Spinal cord (tissue), 10 donors: ENCODE measurements around the gene RAD51B. TPM values are rescaled to one million over a fixed set of nuclear protein-coding genes. Genes with fewer than 3 reads are reported as not detected.

Source experiments
- DNase-seq, 6 donors: peaks; one replicate each; pipeline versions ENCODE4 v3.0.0 to v3.0.0-alpha.2; 2013 to 2015; ENCODE audit warnings: low spot score in 6 of 6, low read depth in 4 of 6
- H3K27ac ChIP-seq: one replicate; pipeline ENCODE4 v1.5.1; 2013; ENCODE audit warnings: low read depth, low read length, control low read depth
- H3K27me3 ChIP-seq: one replicate; pipeline ENCODE4 v1.6.1; 2013; ENCODE audit warnings: low read length; ENCODE audit not compliant: control insufficient read depth, insufficient read depth
- H3K36me3 ChIP-seq: one replicate; pipeline ENCODE4 v1.6.1; 2013; ENCODE audit warnings: low read length; ENCODE audit not compliant: control insufficient read depth, insufficient read depth
- H3K4me1 ChIP-seq: one replicate; pipeline ENCODE4 v1.6.1; 2013; ENCODE audit warnings: low read length; ENCODE audit not compliant: control insufficient read depth, insufficient read depth
- H3K4me3 ChIP-seq: one replicate; pipeline ENCODE4 v1.5.1; 2013; ENCODE audit warnings: low read depth, low read length, control low read depth
- H3K9me3 ChIP-seq: one replicate; pipeline ENCODE4 v1.6.1; 2013; ENCODE audit warnings: low read length; ENCODE audit not compliant: control insufficient read depth, insufficient read depth
- WGBS: methylation state at CpG from one replicate; pipeline ENCODE4 v1.1.5; 2013; ENCODE audit warnings: missing lambda C conversion rate; ENCODE audit not compliant: insufficient coverage; 5-methylcytosine and 5-hydroxymethylcytosine counted together
- polyA plus RNA-seq, 2 donors: library from polyadenylated mRNA; unstranded; fragments of 120-200 nt; gene quantifications; one replicate each; pipeline ENCODE4 v1.2.1, GENCODE V29; 2013; ENCODE audit not compliant: insufficient read length in 2 of 2
- total RNA-seq, 2 donors: library from RNA; depleted of rRNA in 1 of 2; stranded (reverse); fragments of 120-200 nt in 1 of 2; fragments of >200 nt in 1 of 2; gene quantifications; one replicate each; pipeline versions ENCODE4 v1.2.3 to v1.2.4, GENCODE V29; 2013 to 2014
- donor health status: healthy.

Gene RAD51B
- total and polyA plus RNA-seq, 4 donors: 5.7 to 28.9 (median 14.4) TPM

DNA sequence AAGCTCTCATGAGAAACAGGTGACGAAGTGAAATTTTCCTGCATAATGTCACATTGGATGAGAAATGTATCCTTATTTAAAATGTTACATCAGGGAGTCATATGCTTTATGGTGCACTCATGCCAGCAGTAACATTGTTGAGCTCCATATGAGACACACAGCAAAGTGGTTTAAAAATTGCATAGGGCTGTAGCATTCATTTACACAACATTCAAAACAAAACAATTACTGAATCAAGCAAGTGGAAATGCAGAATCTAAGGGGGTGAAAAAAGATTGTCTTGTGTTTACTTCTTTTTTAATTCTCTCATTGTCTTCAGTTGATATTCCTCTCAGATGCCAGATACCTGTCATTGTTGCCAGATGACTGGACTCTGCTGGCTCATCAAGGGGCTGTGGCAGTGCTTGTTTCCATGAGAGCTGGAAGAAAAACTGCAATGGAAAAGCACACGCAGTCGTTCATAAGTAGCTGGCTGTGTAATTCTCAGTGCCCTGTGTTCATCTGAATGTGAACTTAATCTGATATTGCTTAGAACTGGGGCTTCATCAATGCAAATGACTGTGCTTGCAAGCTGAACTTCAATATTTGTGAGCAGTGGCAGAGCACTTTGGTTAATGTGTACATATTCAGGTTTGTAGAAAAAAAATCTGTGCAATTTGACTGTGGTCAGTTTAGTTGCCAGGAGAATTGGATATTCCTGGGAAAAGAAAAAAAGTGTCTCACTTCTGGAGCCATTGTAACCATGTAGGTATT lies 305.6 kb downstream of the RAD51B start:
- Histone ChIP-seq H3K36me3 (no peaks in the 10 kb centered on the region), H3K27me3 (no peaks in the 10 kb centered on the region), H3K27ac (no peak overlapping the region), H3K4me3 (no peak overlapping the region), H3K4me1 (no peaks in the 10 kb centered on the region), H3K9me3 (peaks cover 5% of the 10 kb centered on the region)
- 44% methylated on average over 2 of the region's 3 CpGs for WGBS
- DNase-seq: peak in 2 of 6 donors; percentile 74 to 77

DNA sequence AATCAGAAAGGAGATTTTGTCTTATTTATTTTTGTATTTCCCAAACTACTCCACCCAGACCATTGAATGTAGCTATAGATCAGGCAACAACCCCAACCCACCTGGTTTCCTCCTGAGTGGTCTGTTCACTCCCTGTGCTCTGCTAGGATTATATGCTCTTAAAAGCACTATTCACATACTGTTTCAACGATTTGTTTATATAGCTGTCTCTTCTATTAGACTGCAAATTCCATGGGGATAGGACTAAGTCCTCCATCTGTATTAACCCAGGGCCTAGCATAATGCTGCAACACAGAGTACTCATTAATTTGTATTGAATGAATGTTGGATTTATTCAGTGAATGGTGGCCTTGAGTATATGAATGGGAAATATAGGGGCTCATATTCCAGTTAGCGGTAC lies 307.6 kb downstream of the RAD51B start:
- WGBS: no CpG with 5 or more reads among the region's 2 CpGs
- H3K4me1 ChIP-seq: no peaks in the 10 kb centered on the region
- DNase-seq: no peak
- no peak overlapping the region for H3K27ac ChIP-seq
- no peak overlapping the region for H3K4me3 ChIP-seq
- no peaks in the 10 kb centered on the region for H3K9me3 ChIP-seq
- H3K36me3 ChIP-seq: no peaks in the 10 kb centered on the region
- H3K27me3 ChIP-seq: no peaks in the 10 kb centered on the region

- Histone ChIP-seq H3K4me3 (no peak overlapping the region), H3K27ac (peak overlapping the region; percentile 64), H3K4me1 (peaks cover 2% of the 10 kb centered on the region), H3K36me3 (no peaks in the 10 kb centered on the region), H3K27me3 (no peaks in the 10 kb centered on the region), H3K9me3 (no peaks in the 10 kb centered on the region)
- peak in 1 of 6 donors; percentile 53 for DNase-seq
Measured at GRCh38 chr14:68131907-68132306, 312.3 kb downstream of the RAD51B start.

DNA sequence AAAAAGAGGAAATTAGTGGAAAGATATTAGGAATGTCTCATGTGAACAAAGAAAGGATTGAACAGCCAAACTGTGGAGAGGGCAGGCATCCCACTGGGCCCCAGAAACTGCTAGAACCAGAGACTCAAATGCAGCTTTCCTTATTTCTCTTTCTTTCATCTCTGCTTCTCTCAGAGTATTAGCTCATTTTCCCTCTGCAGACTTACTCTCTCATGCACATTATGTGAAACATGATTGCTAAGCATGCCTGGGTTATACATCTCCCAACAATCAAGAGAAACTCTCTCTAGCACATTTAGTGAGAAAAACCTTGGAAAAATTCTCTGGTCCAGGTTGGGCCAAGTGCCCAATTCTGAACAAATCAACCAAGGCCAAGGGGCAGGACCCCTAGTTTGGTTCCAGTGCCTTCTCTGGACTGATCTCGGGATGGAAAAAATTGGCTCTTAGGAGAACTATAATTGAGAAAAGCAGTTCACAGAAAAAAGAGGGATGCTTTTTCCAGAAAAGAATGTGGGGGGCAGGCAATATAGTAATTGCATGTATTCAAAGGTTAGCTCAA lies 313.1 kb downstream of the RAD51B start:
- no peak for DNase-seq
- WGBS: 56% methylated on average over 1 of the region's 1 CpG

DNA sequence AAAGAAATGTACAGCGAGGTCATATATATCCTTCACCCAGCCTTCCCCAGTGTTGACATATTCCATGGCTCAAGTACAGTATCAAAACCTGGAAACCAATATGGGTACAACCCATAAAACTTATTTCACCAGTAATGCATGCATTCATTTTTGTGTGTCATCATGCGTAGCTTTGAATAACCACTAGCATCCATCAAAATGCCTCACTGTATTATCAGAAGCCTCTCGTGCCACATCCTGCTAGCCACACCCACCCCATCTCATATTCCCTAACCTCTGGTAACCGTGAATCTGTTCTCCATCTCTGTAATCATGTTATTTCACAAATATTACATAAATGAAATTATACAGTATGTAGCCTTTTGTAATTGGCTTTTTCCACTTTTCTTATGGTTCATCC lies 314.3 kb downstream of the RAD51B start:
- DNase-seq: no peak
- Histone ChIP-seq H3K27me3 (no peaks in the 10 kb centered on the region), H3K27ac (no peak overlapping the region), H3K4me1 (peaks cover 9% of the 10 kb centered on the region), H3K36me3 (no peaks in the 10 kb centered on the region), H3K9me3 (no peaks in the 10 kb centered on the region), H3K4me3 (no peak overlapping the region)
- 100% methylated on average over 2 of the region's 4 CpGs for WGBS

More for the DNA sequence above, 313.1 kb downstream of the RAD51B start:
- Histone ChIP-seq H3K36me3 (no peaks in the 10 kb centered on the region), H3K4me3 (no peak overlapping the region), H3K27ac (peak overlapping the region; percentile 64), H3K4me1 (peaks cover 5% of the 10 kb centered on the region), H3K27me3 (no peaks in the 10 kb centered on the region), H3K9me3 (no peaks in the 10 kb centered on the region)

GRCh38 chr14:68135028-68135427 lies 315.4 kb downstream of the RAD51B start:
- Histone ChIP-seq H3K36me3 (no peaks in the 10 kb centered on the region), H3K4me3 (no peak overlapping the region), H3K27ac (no peak overlapping the region), H3K4me1 (peaks cover 14% of the 10 kb centered on the region), H3K9me3 (no peaks in the 10 kb centered on the region), H3K27me3 (no peaks in the 10 kb centered on the region)
- no CpG with 5 or more reads among the region's 3 CpGs for WGBS
- no peak for DNase-seq

DNA sequence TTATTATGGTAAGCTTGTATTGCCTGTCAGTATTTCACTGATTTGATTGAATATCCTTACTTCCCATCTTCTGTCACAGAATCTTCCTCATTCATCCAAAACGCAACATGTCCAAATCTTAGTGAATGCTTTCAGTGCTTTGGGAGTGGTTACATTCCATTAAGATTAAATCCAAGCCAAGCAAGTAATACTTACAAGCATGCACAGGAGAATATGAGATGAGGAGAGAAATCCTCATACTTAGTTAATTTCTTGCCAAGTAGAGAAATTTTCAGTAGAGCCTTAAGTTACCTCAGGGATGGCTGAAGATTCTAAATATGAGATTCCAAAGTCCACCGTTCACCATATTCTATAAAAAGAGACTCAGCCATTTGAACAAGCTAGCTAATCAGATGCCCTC lies 316.0 kb downstream of the RAD51B start:
- no peaks in the 10 kb centered on the region for H3K27me3 ChIP-seq
- no CpG with 5 or more reads among the region's 2 CpGs for WGBS
- H3K9me3 ChIP-seq: no peaks in the 10 kb centered on the region
- no peak overlapping the region for H3K4me3 ChIP-seq
- H3K27ac ChIP-seq: peak overlapping the region; percentile 0
- no peak for DNase-seq
- no peaks in the 10 kb centered on the region for H3K36me3 ChIP-seq
- peaks cover 14% of the 10 kb centered on the region for H3K4me1 ChIP-seq

DNA sequence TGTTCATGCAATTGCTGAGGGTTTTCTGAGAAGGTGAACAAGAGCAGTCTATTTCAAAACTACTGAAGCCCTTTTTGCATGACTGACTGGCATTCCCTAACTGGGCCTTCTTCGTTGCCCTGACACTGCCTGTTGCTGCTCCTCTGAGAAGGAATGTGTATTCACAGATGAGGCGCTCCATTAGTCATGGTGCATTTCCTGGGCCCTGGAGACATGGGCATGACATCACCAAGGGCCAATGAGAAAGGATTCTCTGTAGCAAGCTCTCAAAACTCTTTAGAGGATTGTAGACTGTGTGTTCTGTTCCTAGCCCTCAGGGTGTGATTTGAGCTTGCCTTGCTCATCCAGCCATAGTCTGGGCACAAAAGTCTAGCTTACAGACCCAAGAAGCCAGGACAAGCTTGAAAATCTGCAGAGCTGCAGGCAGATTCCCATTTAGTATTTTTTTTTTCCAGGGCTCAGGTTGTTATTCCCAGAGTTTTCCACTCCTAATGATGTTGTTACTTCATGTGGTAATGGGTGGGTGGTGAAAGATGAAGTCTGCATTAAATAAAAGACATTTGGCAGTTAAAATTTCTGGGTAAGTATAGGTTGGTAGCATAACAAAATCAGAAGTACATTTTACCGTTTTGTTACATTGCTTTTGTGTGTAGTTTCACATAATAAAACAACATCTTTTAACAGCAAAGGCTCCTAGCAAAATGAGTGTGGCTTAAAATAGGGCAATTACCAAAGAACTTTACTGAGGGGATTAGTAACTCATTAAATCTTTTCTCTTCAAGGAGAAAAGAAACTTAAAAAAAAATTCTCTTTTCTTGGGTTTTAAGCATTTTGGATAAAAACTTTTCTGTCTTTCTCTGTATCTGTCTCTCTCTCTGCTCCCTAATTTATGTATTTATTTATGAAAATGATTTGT lies 318.4 kb downstream of the RAD51B start:
- WGBS: 24% methylated on average over 2 of the region's 3 CpGs
- peak overlapping the region; percentile 83 for H3K27ac ChIP-seq

GRCh38 chr14:68139431-68140075 lies 320.0 kb downstream of the RAD51B start:
- Histone ChIP-seq H3K9me3 (no peaks in the 10 kb centered on the region), H3K36me3 (no peaks in the 10 kb centered on the region), H3K4me3 (no peak overlapping the region), H3K27ac (peak overlapping the region; percentile 70), H3K27me3 (no peaks in the 10 kb centered on the region), H3K4me1 (peaks cover 17% of the 10 kb centered on the region)
- WGBS: 60% methylated on average over 2 of the region's 4 CpGs
- no peak for DNase-seq

More for the DNA sequence above, 318.4 kb downstream of the RAD51B start:
- Histone ChIP-seq H3K4me3 (no peak overlapping the region), H3K36me3 (no peaks in the 10 kb centered on the region), H3K9me3 (no peaks in the 10 kb centered on the region), H3K4me1 (peaks cover 17% of the 10 kb centered on the region), H3K27me3 (no peaks in the 10 kb centered on the region)
- peak in 5 of 6 donors; percentile 74 to 93 (median 80) for DNase-seq
